GM19099 (cell line): ENCODE results near the gene ZER1.
A peak's percentile ranks its signal among the peaks of the same experiment; 100 is the strongest.

Experiments
- POLR2A ChIP-seq: IDR thresholded peaks from 3 replicates; pipeline ENCODE4 v1.6.1; 2011; ENCODE audit warnings: low read depth; ENCODE audit not compliant: insufficient read length; ENCODE audit errors: extremely low read depth

The ZER1 gene

DNA sequence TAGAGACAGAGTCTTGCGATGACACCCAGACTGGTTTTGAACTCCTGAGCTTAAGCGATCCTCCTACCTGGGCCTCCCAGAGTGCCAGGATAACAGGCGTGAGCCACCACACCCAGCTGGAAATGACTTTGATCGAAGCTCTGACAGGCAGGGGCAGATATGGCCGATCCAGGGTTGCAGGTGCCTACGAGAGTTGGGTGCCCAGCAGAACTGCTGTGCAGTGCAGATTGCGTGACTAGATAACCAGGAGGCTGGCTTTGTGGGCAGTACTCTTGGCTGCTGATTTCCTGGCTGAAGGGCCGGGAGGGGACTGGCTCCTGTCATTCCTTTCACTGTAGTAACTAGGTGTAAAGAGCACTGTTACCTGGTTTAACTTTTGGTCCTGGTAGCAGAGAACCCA lies 27.2 kb upstream of the ZER1 start:
- no peak for TF ChIP-seq POLR2A

- TF ChIP-seq POLR2A = no peak
Measured at GRCh38 chr9:128792978-128793686, 21.4 kb upstream of the ZER1 start.

DNA sequence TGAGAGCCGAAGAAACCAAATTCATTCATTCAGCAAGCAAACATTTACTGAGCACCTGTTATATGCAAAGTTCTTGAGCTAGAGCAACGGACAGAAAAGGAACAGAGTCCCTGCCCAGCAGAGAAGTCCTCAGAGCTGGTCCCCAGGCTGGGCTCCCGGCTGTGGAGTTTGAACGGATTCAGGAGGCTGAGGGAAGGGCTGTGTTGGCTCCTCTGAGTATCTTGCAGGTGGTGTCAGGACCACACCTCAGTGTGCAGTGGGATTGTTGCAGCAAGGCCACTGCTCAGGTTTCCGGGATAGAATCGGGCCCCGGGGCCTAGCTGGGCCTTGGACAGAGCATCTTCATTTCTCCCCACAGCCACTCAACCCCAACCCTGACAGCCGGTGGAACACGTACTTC lies 20.4 kb upstream of the ZER1 start:
- TF ChIP-seq POLR2A = no peak

DNA sequence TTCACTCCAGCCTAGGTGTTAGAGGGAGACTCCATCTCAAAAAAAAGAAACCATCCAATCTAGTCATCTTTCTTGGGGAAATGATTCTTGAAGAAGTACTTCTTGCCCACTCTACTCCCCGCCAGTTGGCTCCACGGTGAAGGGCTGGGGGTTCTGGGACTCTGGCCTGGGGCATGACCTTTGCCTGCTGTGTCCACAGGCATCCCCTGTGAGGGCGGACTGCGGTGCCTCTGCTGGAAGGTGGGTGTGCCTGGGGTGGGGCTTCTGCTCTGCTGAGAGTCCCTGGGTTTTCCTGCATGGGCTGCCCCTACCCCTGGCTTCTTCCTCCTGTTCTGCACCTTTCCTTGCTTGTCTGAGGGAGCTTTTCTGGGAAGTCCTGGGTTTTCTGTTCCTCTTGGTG lies 18.8 kb upstream of the ZER1 start:
- no peak for TF ChIP-seq POLR2A

DNA sequence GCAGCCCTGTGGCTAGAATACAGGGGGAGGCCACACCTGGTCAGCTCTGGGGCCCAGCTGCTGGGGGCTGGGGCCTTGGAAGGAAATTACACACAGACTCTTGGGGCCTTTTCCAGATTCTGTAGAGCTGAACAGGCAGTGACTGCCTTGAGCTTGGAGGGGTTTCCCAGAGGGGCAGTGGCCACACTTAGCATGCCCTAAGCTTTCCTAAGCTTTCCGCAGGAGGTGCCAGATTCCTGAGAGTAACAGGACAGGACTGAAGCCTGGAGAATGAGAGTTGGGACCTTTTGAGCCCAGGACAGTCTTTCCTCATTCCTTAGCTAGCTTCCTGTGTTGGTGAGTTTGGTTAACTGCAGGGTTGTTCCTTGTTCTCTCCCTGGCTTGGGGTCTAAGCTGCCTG lies 16.7 kb upstream of the ZER1 start:
- TF ChIP-seq POLR2A = no peak

DNA sequence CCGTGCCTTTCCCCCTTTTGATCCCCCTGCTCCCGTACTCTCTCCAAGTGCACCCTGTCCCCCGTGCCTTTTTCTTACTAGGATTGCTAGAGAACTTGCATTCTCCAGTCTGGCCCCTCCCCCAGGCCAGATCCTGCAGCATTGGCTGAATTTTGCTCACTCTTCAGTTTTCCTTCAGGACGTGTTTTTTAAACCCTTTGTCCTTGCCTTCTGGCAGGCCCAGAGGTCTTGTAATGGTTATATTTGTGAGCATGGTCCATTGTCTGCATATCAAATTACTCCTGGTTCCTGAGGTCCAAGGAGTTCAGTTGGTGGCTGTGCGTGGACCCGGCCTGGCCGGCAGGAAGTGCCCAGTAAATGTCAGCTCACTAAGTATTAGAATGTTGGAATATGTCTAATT lies 15.9 kb upstream of the ZER1 start:
- TF ChIP-seq POLR2A = no peak

GRCh38 chr9:128786681-128787601 lies 15.2 kb upstream of the ZER1 start, which contains the start of gene TBC1D13:
TSS of gene TBC1D13 (plus strand) at chr9:128787253. CDS start at chr9:128787354, 101 bp downstream.
- TF ChIP-seq POLR2A = peak; percentile 78

DNA sequence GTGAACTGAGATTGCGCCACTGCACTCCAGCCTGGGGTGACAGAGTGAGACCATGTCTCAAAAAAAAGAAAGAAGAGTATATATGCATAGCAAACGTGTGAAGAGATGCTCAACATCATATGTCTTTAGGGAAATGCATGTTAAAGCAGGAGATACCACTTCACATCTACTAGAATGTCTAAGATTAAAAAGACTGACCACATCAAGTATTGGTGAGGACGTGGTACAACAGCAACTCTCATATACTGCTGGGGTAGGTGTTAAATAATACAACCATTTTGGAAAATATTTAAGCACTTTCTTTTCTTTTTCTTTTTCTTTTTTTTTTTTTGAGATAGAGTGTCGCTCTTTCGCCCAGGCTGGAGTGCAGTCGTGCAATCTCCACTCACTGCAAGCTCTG lies 13.7 kb upstream of the ZER1 start:
- TF ChIP-seq POLR2A = no peak

DNA sequence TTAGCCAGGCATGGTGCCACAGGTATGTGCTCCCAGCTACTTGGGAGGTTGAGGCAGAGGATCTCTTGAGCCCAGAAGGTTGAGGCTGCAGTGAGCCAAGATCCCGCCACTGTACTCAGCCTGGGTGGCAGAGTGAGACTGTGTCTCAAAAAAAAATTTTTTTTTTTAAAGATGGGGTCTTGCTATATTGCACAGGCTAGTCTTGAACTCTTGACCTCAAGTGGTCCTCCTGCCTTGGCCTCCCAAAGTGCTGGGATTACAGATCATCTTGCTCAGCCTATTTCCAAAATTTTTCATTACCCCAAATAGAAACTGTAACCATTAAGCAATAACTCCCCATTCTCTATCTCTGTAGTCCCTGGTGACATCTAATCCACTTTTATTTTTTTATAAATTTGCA lies 10.9 kb upstream of the ZER1 start:
- no peak for TF ChIP-seq POLR2A

GRCh38 chr9:128781187-128782070 lies 9.7 kb upstream of the ZER1 start:
- no peak for TF ChIP-seq POLR2A

DNA sequence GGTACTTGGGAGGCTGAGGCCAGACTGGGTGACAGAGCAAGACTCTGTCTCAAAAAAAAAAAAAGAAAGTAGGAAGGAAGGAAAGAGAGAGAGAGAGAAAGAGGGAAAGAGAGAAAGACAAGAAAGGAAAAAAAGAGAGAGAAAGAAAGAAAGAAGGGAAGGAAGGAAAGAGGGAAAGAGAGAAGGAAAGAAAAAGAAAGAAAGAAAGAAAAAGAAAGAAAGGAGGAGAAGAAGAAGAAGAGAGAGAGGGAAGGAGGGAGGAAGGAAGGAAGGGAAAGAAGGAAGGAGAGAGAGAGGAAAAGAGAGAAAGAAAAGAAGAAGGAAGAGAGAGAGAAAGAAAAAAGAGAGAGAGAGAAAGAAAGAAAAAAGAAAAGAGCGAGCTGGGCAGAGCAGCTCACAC lies 3.1 kb upstream of the ZER1 start:
- no peak for TF ChIP-seq POLR2A

DNA sequence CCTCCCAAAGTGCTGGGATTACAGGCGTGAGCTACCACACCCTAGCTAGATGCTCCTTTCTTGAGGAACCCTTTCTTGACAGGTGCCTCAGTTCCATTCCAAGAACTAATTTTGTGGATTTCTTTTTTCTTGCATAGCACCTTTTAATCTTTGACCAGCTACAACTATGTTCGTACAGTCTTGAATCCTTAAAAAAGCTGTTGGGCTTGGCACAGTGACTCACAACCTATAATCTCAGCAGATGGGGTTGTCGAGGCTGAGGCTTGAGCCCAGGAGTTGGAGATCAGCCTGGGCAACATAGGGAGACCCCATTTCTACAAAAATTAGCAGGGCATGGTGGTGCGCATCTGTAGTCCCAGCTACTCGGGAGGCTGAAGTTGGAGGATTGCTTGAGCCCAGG lies 1.3 kb upstream of the ZER1 start:
- no peak for TF ChIP-seq POLR2A

DNA sequence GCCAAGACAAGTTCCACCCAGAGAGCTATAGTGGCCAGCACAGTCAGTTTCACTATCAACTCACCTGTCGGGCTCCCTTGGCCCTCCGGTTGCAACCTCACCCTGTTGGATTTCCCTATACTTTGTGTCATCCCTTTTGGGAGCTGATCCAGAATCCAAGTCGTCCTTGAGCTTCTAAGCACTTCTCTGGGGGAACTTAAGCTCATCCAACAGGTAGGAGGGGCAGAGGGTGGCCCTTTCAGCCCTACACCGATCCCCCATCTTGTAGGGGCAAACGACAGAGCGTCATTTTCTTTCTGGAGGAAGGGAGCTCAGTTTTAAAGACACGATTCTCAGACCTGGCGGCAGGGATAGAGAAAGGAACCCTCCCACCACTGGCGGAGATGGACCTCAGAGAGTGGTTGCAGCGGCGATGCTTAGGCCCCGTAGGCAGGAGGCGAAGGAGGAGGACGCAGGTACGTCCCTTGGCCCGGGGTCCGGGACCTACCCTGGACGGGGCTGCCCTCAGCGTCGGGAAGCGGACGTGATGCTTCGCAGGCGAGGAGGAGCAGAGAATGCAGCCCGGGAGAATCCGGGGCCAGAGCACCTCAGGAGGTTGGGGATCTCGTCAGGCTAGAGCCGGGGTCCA lies 519 bp downstream of the ZER1 start:
- TF ChIP-seq POLR2A = no peak

- TF ChIP-seq POLR2A = no peak
Measured at GRCh38 chr9:128770286-128771030, 1.3 kb downstream of the ZER1 start.
